ENCODE results near the gene TOMM34. TPM values are rescaled to one million over a fixed set of nuclear protein-coding genes. Genes with fewer than 3 reads are reported as not detected.

Gene TOMM34
- polyA plus RNA-seq, 1 experiment, result 48.6 TPM

DNA sequence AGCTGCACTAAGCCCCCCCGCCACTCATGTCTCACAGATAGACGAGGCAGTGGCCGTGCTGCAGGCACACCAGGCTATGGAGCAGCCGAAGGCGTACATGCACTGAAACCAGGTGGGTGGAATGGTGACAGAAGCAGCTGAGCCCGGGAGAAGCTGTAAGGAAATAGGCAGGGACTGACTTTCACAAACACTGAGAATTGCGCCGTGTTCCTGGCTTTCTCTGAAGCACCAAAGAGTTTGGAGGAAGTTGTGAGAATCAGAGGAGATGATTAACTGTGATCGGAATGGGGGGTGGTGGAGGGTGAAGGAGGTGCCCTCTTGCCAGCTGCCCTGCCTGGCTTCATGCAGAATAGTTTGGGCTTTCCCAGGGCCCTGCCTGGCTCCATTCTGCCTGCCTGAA is 21.6 kb downstream of the TOMM34 start:
- ChIA-PET CTCF (interaction anchor here (1.0 kb wide), 1 partner anchor 352 kb away, joined by 3 read pairs; no protein-coding TSS in a partner anchor), POLR2A (no interaction called here)
- DNase-seq (ENCODE audit: low read depth), result no peak

DNA sequence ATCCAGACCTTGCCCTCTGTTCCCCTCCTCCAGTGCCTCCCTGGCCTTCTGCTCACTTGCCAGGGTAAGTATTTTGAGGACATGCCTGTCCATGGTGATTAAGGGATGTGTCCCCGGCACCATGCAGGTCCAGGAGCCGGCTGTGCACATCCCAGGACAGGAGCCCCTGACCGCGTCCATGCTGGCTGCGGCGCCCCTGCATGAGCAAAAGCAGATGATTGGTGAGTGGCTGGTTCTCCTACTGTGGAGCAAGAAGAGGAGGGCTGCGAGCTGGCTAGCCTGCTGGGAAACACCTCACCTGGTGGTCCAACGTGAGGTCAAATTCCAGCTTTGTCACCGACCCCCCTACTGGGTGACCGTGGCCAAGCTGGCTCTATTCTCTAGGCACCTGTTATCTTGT is 23.7 kb downstream of the TOMM34 start:
- Histone ChIP-seq H3K36me3 (ENCODE audit: control insufficient read depth, insufficient read depth, low read length) (peaks cover 19% of the 10 kb centered on the region), H3K4me3 (ENCODE audit: low read depth, low read length) (no peak overlapping the region), H3K27me3 (ENCODE audit: control insufficient read depth, insufficient read depth, low read length) (no peaks in the 10 kb centered on the region)
- DNase-seq (ENCODE audit: low read depth), result no peak
- TF ChIP-seq, protein P1, sequence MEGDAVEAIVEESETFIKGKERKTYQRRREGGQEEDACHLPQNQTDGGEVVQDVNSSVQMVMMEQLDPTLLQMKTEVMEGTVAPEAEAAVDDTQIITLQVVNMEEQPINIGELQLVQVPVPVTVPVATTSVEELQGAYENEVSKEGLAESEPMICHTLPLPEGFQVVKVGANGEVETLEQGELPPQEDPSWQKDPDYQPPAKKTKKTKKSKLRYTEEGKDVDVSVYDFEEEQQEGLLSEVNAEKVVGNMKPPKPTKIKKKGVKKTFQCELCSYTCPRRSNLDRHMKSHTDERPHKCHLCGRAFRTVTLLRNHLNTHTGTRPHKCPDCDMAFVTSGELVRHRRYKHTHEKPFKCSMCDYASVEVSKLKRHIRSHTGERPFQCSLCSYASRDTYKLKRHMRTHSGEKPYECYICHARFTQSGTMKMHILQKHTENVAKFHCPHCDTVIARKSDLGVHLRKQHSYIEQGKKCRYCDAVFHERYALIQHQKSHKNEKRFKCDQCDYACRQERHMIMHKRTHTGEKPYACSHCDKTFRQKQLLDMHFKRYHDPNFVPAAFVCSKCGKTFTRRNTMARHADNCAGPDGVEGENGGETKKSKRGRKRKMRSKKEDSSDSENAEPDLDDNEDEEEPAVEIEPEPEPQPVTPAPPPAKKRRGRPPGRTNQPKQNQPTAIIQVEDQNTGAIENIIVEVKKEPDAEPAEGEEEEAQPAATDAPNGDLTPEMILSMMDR (IDR thresholded peaks at IDR 0.05; ENCODE audit: insufficient read depth, low read depth, low read length), result no peak
- CTCF ChIA-PET, result interaction anchor here (0.6 to 0.8 kb wide), 3 partner anchors 9 to 167 kb away, joined by 3 to 5 read pairs (median 4); partner anchors contain the start of gene PABPC1L
- POLR2A ChIA-PET, result no interaction called here

More for the DNA sequence above, 21.6 kb downstream of the TOMM34 start:
- TF ChIP-seq, protein P1 (IDR thresholded peaks at IDR 0.05; ENCODE audit: insufficient read depth, low read depth, low read length), result no peak
- Histone ChIP-seq H3K4me3 (ENCODE audit: low read depth, low read length) (no peak overlapping the region), H3K27me3 (ENCODE audit: control insufficient read depth, insufficient read depth, low read length) (no peaks in the 10 kb centered on the region), H3K36me3 (ENCODE audit: control insufficient read depth, insufficient read depth, low read length) (peaks cover 22% of the 10 kb centered on the region)

DNA sequence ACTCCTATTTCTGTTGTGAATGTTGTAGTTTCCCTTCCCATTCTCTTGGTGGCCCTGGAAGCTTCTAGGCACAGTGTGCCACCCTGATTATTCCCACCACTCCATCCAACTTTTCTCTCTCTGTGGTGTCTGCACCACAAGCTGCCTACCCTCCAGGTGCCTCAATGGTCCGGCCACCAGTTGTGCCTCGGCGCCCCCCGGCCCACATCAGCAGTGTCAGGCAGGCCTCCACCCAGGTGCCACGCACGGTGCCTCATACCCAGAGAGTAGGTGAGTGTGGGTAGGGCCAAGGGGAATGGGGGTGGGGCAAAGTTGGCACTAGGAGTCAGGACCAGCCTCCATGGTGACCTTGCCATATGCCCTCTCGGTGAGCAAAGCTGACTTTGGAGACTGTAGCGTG is 27.3 kb downstream of the TOMM34 start:
- Histone ChIP-seq H3K27me3 (ENCODE audit: control insufficient read depth, insufficient read depth, low read length) (no peaks in the 10 kb centered on the region), H3K36me3 (ENCODE audit: control insufficient read depth, insufficient read depth, low read length) (peaks cover 15% of the 10 kb centered on the region), H3K4me3 (ENCODE audit: low read depth, low read length) (no peak overlapping the region)
- ChIA-PET POLR2A (no interaction called here), CTCF (interaction anchor here (1.1 kb wide), 1 partner anchor 358 kb away, joined by 4 read pairs; no protein-coding TSS in a partner anchor)
- no peak for DNase-seq (ENCODE audit: low read depth)
- TF ChIP-seq, protein P1 (IDR thresholded peaks at IDR 0.05; ENCODE audit: insufficient read depth, low read depth, low read length), result no peak

- no peak for DNase-seq (ENCODE audit: low read depth)
- CTCF ChIA-PET, result interaction anchor here (0.5 to 0.6 kb wide), 2 partner anchors 8 to 1144 kb away, joined by 3 to 4 read pairs; no protein-coding TSS in a partner anchor
- TF ChIP-seq, protein P1 (IDR thresholded peaks at IDR 0.05; ENCODE audit: insufficient read depth, low read depth, low read length), result no peak
- POLR2A ChIA-PET, result no interaction called here
- Histone ChIP-seq H3K27me3 (ENCODE audit: control insufficient read depth, insufficient read depth, low read length) (no peaks in the 10 kb centered on the region), H3K36me3 (ENCODE audit: control insufficient read depth, insufficient read depth, low read length) (peaks cover 14% of the 10 kb centered on the region), H3K4me3 (ENCODE audit: low read depth, low read length) (no peak overlapping the region)
Observed at GRCh38 chr20:44931911-44932310, 28.3 kb downstream of the TOMM34 start.

GRCh38 chr20:44930517-44931168 is 29.6 kb downstream of the TOMM34 start:
- POLR2A ChIA-PET, result no interaction called here
- DNase-seq (ENCODE audit: low read depth), result no peak
- Histone ChIP-seq H3K27me3 (ENCODE audit: control insufficient read depth, insufficient read depth, low read length) (no peaks in the 10 kb centered on the region), H3K4me3 (ENCODE audit: low read depth, low read length) (no peak overlapping the region), H3K36me3 (ENCODE audit: control insufficient read depth, insufficient read depth, low read length) (peaks cover 10% of the 10 kb centered on the region)
- TF ChIP-seq, protein P1 (IDR thresholded peaks at IDR 0.05; ENCODE audit: insufficient read depth, low read depth, low read length), result no peak
- CTCF ChIA-PET, result interaction anchor here (0.6 kb wide), 1 partner anchor 13 kb away, joined by 3 read pairs; no protein-coding TSS in a partner anchor

All from BJ (cell line).